GM19395 (cell line): ENCODE measurements around the gene GKN1.
"Not testable (repeated sequence)": the region's sequence is repeated elsewhere in the genome, so short reads cannot be mapped to it uniquely, and the experiment has no call there.

Experiments used
- ATAC-seq: cut with Tn5 transposase; IDR thresholded peaks from one replicate; pipeline ENCODE4 v1.9.1; 2021; ENCODE audit warnings: mild to moderate bottlenecking, moderate library complexity; ENCODE audit not compliant: unreplicated experiment

GKN1 gene

GRCh38 chr2:68974251-68974650 lies at the start of gene GKN1:
TSS of gene GKN1 (plus strand) at chr2:68974636. CDS start at chr2:68974678, 42 bp downstream.
- ATAC-seq = no peak

GRCh38 chr2:68925295-68925896 lies 49.0 kb upstream of the GKN1 start:
- peak; percentile 78 for ATAC-seq

- ATAC-seq = no peak
Measured at GRCh38 chr2:68926796-68927195, 47.6 kb upstream of the GKN1 start.

GRCh38 chr2:68931149-68931711 lies 43.2 kb upstream of the GKN1 start:
- ATAC-seq = no peak

- ATAC-seq = no peak
Measured at GRCh38 chr2:68931799-68932198, 42.6 kb upstream of the GKN1 start.

GRCh38 chr2:68932402-68932801 lies 42.0 kb upstream of the GKN1 start:
- no peak for ATAC-seq

- ATAC-seq = no peak
Measured at GRCh38 chr2:68934021-68934420, 40.4 kb upstream of the GKN1 start.

- no peak for ATAC-seq
Measured at GRCh38 chr2:68935471-68935870, 39.0 kb upstream of the GKN1 start.

GRCh38 chr2:68936427-68936826 lies 38.0 kb upstream of the GKN1 start:
- ATAC-seq = no peak

- no peak for ATAC-seq
Measured at GRCh38 chr2:68936889-68937288, 37.5 kb upstream of the GKN1 start.

- no peak for ATAC-seq
Measured at GRCh38 chr2:68937346-68938055, 36.9 kb upstream of the GKN1 start.

GRCh38 chr2:68938938-68939337 lies 35.5 kb upstream of the GKN1 start:
- ATAC-seq = no peak

GRCh38 chr2:68939962-68940361 lies 34.5 kb upstream of the GKN1 start:
- ATAC-seq = no peak

GRCh38 chr2:68940369-68940768 lies 34.1 kb upstream of the GKN1 start:
- no peak for ATAC-seq

GRCh38 chr2:68942827-68943226 lies 31.6 kb upstream of the GKN1 start:
- ATAC-seq = no peak

GRCh38 chr2:68943581-68944568 lies 30.6 kb upstream of the GKN1 start:
- peak; percentile 69 for ATAC-seq

- ATAC-seq = no peak
Measured at GRCh38 chr2:68946117-68946516, 28.3 kb upstream of the GKN1 start.

- ATAC-seq = no peak
Measured at GRCh38 chr2:68948710-68949109, 25.7 kb upstream of the GKN1 start.

GRCh38 chr2:68951899-68952298 lies 22.5 kb upstream of the GKN1 start:
- no peak for ATAC-seq

GRCh38 chr2:68952887-68953521 lies 21.4 kb upstream of the GKN1 start, which contains the start of gene GKN2:
TSS of gene GKN2 (minus strand) at chr2:68952893. CDS start at chr2:68952861, 32 bp downstream.
- no peak for ATAC-seq

- ATAC-seq = not testable (repeated sequence)
Measured at GRCh38 chr2:68955432-68955831, 19.0 kb upstream of the GKN1 start.
